Subcutaneous adipose tissue (tissue), 4 donors: Measurements from ENCODE around the gene GABRR3. TPM values are rescaled to one million over a fixed set of nuclear protein-coding genes. Genes with fewer than 3 reads are reported as not detected.

Experiments
- total RNA-seq, 4 donors: library from RNA; depleted of rRNA; stranded (reverse); fragments of >200 nt; gene quantifications; one replicate each; pipeline ENCODE4 v1.1.0, GENCODE V29; 2016
- TF ChIP-seq, protein P1 (sequence below): fragments of 450-650 bp; IDR thresholded peaks from one replicate; pipeline ENCODE4 v1.5.1; 2016; ENCODE audit warnings: low read depth, mild to moderate bottlenecking, control low read depth, antibody characterized with exemption, moderate library complexity

Gene GABRR3
- total RNA-seq, 4 donors from 2014 or later = not detected

DNA sequence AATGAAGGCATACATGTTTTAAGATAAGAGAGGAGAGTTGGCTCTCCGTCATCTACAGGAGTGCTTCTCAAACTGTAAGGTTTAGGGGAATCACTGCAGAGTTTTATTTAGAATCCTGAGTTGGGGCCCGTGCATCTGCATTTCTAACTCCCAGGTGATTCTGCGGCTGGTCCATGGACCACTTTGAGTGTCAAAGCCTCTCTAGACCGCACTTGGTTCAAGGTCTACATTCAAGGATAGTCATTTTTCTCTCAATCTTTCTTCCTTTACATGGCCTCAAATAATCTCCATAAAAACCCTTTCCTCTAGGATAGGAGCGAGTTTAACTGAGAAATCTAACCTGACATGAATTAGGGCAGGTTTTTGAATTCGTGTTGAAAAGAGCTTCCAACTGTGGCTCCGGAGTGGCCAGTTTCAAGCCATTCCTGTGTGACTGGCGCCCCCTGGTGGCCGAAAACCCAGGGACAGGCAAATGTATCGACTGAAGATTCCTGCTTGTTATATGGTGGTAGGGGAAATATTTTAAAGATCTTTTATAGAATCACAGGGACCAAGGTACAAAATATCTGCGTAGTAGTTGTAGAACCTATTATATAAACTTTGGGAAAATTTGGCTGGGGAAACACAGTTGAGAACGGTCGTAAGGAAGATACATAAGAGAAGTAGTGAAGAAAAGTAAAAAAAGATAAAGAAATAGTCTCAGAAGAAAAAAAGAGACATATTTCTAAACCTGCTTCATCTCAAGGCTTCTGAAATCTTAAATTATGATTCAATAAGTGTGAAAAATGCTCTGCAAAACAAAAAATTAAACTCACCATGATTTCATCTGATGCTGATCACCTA, 11.9 kb downstream of the GABRR3 start:
- TF ChIP-seq, protein P1, sequence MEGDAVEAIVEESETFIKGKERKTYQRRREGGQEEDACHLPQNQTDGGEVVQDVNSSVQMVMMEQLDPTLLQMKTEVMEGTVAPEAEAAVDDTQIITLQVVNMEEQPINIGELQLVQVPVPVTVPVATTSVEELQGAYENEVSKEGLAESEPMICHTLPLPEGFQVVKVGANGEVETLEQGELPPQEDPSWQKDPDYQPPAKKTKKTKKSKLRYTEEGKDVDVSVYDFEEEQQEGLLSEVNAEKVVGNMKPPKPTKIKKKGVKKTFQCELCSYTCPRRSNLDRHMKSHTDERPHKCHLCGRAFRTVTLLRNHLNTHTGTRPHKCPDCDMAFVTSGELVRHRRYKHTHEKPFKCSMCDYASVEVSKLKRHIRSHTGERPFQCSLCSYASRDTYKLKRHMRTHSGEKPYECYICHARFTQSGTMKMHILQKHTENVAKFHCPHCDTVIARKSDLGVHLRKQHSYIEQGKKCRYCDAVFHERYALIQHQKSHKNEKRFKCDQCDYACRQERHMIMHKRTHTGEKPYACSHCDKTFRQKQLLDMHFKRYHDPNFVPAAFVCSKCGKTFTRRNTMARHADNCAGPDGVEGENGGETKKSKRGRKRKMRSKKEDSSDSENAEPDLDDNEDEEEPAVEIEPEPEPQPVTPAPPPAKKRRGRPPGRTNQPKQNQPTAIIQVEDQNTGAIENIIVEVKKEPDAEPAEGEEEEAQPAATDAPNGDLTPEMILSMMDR = no peak

DNA sequence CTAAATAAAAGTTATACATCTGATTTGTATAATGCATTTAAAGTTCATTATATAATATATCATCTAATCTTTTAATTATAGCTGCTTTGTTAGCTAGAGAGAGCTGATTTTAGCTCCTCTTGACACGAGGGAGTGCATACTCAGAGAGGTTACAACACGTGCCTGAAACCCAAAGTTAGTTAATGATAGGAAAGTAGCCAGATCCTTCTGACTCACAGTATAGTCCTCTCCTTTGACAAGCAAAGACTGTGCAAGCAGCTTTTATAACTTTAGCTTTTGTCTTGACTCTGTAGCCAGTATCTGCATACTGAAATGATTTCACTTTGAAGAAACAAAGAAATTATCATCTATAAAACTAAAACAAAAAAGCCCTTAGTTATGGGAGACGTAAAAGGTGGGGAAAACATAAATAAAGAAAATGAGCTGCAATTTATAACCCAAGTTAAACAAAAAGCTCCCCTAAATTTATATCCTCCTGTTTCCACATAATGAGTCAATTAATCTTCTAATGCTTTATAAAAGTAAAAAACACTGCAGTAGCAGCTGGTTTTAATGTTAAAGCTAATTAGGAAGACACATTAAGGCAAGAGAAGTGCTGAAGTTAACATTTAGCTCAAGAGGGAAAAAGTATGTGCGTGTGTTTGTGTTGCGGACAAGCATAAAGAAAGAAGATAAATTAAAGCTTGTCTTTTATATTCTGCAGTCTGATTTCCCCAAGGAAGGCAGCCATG, 13.1 kb downstream of the GABRR3 start:
- TF ChIP-seq, protein P1 = no peak

DNA sequence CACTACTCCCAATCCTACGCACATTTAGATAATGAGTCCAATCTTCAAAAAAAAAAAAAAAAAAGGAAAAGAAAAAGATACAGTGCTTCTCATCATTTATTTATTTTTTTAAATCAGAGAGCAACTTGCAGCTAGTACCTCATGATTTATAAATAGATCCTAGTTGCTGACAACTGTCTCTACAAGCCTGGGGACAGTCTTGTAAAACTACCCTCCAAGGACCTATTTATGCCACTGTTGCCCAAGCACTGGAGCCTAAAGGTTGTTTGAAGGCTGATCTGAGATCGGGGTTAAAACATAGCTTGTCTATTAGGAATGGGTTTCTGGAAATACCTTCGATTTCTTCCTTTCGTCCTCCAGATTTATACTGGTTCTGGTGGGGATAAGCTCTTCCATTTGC, 14.7 kb downstream of the GABRR3 start:
- TF ChIP-seq, protein P1 = no peak

DNA sequence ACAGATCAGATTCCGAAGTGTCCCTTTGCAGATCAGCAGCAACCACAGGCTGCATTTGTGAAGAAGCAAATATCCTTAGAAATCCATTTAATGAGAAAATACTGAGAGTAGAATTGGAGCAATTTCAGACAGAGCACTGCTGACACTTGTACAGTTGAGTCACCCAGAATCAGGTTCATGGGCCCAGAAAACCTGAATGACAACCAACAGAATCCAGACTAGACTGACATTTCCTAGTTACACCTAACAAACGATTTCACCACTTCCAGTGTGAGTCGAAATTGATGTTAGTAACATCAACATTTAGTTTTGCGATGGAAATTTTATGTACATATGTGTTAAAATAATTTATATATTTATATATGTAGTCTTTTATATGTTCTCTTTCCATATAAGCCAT, 16.8 kb downstream of the GABRR3 start:
- TF ChIP-seq, protein P1 = no peak

DNA sequence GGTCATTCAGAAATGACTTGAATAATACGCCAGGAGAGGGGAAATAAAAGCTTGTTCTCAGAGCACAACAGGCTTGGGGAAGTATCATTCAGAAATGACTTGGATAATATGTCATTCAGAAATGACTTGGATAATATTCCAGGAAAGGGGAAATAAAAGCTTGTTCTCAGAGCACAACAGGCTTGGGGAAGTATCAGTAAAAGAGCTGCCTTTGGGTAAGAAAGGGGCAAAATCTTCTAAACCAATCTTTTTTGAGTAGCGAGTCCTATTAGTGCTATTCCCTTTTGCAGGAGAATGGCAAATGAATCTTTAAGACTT, 20.9 kb downstream of the GABRR3 start:
- TF ChIP-seq, protein P1 = no peak

DNA sequence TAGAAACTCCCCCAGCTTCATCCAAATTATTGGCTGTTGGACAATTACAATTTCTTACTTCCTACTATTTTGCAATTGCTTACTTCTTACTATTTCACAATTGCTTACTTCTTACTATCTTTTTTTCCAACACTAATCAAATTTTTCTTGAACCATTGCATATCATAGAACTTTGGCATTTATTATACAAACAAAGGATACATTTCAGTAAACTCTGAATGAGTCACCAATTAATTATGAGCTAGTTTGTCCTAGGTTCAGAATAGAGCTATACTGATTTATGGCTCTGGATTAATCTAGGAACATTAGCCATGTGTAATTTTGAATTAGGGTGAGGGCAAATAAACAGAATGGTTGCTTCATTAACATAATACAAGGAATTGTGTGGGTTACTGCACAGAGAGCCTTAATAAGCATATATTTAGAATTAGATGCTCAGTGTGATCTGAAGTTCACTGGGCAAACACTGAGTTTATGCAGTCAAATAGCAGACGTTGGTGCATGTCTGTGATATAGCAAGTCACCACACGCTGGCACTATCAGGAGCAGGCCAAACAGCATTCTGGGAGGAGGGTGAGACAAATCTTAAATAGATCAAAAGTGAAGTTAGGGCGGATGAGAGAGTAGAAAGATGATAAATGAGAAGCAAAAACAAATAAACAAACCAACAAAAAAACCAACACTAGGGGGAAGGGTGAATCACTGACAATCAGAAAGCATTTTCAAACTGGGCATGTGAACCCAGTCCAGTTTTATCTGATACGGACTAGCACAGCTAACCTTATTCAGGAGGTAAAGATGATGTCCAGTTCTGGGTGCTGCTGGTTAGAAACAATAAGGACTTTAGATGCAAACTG, 21.5 kb downstream of the GABRR3 start:
- TF ChIP-seq, protein P1 = no peak

DNA sequence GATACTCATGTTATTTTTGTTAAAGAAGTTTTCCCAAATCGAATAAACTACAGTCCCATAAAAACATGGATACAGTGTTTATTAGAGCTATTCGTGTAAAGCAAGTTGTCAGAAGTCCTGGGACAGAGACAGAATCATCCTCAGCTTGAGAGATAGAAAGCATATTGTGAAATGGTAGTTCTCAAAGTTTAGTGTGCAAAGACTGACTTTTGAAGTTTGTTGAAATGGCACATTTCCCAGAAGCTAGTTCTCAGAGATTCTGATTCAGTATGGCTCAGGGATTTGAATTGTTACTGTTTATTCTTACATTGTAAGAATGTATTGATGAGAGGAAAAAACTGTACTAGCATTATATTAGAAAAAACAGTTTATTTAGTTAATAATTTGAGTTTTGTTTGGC, 22.1 kb downstream of the GABRR3 start:
- TF ChIP-seq, protein P1 = no peak
